Stimulated activated CD4-positive, alpha-beta T cell treated with anti-CD3 and anti-CD28 coated beads, TNF-alpha, amount 100 ng/mL, for 1 hour (primary cell): ENCODE data around the gene COL2A1.

Experiments used
- DNase-seq, 3 donors: peaks; one replicate each; pipeline ENCODE4 v3.0.0-alpha.2; 2020; ENCODE audit warnings: low read depth in 3 of 3, low spot score in 1 of 3

The COL2A1 gene

DNA sequence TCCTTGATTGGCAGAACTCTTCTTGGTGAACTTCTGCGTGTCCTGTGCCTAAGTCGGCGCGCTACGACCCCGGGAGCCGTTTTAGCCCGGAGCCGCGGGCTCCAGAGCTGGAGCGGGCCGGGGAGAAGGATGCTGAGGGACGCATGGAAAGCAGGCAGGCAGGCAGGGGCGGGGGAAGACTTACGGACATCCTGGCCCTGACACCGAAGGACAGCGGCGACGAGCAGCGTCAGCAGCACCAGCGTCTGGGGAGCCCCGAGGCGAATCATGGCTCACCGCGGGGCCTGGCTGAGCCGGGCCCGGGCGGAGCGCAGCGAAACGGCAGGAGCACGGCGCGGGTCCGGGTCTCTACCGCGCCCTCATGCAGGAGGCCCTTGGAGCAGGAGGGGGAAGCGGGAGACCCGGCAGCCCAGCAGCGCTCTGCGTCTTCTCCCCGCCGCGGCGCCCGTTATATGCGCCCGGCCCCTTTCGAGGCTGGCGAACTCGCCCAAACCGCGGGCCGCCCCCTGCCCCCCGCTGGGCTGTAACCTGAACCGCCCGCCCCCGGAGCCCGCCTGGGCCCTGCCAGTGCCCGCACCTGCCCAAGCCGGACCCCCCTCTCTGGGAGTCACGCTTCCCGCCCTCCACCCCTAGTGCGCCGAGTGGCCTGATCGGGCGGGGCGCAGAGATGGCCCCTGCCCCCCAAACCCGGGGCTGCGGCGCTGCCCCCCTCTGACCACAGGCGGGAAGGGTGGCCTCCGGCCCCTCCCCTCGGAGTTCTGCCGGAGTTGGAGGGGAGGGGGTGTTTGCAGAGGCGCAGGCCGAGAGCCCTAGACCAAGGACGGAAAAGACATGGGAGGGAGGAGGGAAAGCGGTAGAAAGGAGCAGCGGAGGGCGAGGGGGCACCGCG lies at the start of gene COL2A1:
TSS of gene COL2A1 (minus strand) at position 424 of the 889 bp plus-strand sequence. CDS start at position 269, 155 bp downstream.
- no peak for DNase-seq

DNA sequence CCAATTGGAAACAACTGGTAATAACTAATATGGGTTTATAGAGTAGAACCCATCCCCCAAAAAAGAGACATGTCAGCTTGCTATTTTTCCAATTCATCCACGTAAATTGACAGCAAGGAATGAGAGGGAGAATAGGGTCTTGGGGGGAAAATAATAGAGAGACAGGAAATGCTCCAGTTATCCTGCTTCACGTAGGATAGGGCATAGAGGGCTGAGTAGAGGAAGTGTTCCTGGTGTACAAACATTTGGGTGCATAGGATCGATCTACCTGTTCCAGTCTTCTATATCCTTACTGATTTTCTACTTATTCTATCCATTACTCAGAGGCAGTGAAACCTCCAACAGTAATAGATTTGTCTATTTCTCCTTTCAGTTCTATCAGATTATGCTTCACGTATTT lies 49.6 kb upstream of the COL2A1 start:
- no peak for DNase-seq

GRCh38 chr12:48053122-48053521 lies 48.8 kb upstream of the COL2A1 start:
- no peak for DNase-seq

DNA sequence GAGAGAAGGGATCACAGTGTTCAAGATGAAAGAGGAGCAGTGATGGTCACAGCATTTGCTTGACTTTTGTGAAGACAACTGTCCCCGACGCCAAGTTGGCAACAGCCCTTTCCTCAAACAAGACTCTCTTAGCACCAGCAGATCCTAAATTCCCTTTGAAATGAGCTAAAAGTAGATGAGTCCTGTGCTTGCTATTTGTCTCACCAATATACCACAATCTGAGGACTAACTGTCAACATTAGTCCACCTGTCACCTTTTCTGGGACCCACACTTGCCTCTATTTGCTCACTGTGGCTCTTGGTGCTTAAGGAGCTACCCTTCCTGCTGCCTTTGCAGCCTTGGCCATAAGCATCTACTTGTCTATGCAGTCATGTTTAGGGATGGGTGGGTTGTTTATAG lies 47.4 kb upstream of the COL2A1 start:
- DNase-seq = no peak

GRCh38 chr12:48050174-48050573 lies 45.9 kb upstream of the COL2A1 start:
- no peak for DNase-seq

- no peak for DNase-seq
Measured at GRCh38 chr12:48045965-48046518, 41.8 kb upstream of the COL2A1 start.

DNA sequence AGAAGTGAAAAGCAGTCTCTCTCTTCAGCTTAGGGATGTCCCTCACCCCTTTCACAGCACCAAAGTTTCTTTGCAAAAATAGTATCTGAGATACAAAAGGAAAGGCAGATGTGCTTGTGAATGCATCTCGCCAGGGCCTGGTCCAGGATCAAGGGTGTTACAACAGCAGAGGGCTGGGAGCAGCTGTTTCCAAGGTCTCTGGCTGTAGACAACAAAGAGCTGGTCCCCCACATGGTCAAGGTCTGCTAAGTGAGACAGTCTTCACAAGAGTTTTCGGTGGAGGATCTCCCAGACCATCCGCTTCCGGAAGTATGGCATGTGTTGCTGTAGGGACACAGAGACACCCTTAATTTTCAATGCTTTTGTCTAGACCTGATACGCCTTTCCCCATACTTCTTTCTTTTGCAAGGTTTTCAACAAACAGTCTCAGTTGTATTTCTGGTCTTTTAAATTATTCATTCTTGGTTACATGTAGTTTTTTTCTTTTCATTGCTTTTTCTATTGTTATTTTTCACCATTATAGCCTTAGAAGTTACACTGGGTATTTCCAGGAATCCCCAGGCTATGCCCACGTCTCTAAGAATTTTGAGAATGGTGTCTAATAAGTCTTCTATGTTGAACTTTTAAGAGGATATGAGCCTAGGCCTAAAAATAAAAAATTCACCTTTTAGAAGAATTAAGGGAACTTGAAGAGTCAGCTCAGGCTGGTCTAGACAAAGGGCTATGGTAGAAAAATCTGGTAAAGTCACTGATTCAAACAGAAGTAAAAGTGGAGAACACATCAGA lies 41.0 kb upstream of the COL2A1 start:
- DNase-seq = no peak

DNA sequence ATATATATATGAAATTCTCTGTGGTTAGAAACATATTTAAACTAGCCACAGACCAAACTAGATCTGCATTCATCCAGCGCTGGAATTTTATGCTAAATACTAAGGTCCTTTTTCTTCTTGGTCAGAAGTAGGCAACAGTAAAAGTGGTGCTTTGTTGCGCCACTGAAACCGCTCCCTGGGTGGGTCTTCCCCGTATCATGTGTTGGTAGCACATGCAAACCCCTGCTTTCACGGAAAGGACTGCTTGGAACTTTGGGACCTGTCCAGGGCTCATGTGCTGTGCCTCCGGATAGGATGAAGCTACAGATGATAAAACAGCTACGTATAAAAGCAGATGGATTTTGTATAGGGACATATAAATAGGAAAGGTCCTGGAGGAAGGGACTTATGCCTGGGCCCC lies 40.1 kb upstream of the COL2A1 start:
- no peak for DNase-seq

GRCh38 chr12:48043771-48044170 lies 39.5 kb upstream of the COL2A1 start:
- DNase-seq = no peak

DNA sequence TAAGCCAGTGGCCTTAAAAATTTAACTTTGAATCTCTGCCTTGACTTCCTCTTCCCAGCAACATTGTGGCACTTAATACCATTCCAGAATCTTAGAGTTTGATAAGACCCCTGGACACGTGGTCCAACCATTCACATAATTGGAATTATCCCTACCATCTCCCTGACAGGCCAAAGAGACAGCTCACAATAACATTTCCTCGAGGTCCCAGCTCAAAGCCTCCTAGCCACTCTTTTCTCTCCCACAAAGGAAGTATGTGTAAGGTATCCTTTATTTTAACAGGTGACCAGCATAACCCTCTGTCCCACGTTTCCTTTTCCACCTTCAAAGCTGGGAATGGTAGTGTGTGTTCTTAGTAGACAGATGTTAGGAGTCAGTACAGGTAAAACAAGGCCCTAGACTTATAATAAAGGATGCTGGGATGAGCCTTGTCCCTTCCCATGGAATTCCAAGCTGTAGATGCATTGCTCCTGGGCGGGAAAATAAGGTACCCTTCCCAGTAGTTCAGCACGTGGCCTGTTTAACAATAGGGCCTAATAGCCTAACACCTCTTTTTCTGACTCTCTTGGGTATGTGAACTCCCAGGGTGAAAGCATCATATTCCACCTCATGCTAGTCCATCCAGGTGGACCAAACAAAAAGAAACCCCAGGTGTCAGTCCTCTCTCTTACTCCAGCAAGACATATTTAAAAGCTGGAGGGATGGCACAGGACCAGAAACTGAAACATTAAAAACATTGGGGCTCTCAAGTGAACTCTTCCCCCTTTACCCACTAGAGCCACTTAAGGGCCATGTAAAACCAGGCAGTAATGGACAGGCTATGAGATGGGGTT lies 37.5 kb upstream of the COL2A1 start:
- no peak for DNase-seq

GRCh38 chr12:48040354-48040753 lies 36.1 kb upstream of the COL2A1 start:
- no peak for DNase-seq

- no peak for DNase-seq
Measured at GRCh38 chr12:48039151-48039550, 34.9 kb upstream of the COL2A1 start.

GRCh38 chr12:48038085-48038484 lies 33.8 kb upstream of the COL2A1 start:
- no peak for DNase-seq

GRCh38 chr12:48037267-48037915 lies 33.1 kb upstream of the COL2A1 start:
- DNase-seq = no peak

GRCh38 chr12:48036818-48037217 lies 32.5 kb upstream of the COL2A1 start:
- DNase-seq = no peak

DNA sequence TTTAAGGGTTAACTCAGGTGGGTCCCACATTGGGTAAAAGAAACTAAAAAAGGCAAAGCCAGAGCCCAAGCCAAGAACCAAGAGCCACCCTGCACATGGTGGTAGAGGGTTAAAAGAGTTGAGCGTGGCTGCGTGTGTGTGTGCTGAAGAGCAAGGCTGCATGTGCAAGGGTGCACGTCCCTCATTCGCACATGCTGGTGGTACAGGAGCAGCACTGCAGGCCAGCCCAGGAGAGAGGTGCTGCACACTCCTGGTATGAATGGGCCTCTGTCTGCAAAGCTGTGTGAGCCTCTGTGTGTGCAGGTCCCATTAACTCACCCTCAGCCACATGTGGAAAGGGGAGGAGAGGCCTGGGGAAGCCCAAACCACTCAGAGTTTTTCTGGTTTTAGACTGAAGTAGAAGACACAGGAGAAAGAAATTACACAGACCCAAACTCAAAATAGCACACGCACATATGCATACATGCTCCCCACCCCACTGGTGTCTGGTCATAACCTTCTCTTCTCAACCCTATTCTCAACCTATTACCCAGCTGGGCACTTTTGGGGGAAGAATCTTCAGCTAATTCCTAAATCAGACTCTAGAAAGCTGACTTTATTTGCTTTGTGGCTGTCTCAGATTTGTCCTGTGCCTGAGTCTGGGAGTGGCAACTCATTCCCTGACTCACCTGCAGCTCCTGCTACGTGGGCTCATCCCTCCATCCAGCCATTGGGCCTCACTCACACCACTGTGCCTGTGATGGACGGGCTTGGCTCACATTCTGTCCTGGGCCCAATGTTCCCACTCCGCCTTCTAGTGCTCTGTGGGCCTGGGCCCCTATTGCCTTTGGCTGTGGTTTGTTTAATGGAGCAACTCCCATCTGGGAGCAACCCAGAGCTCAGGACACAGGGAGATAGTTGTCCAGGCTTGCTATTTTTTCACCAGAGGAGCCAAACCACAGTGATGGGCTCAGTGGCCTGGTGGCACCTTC lies 30.8 kb upstream of the COL2A1 start:
- DNase-seq = no peak

- DNase-seq = no peak
Measured at GRCh38 chr12:48033451-48033850, 29.2 kb upstream of the COL2A1 start.

DNA sequence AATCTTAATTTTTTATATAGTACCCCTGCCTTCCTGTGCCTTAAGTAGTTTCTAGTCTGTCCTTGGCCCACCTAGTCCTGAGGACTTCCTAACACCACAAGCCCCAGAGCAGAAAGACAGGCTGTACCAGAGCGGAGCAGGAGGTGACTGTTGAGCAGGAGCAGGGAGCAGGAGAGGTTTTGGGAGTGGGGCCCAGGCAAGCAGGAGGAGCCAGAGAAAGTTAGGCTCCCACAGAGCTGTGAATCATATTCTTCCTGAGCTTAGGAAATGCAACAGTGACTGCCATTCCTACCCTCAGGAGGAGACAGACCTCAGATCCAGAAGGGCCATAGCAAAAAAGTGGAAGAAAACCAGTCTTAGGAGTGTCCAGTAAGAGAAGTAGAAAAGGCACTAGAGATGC lies 28.3 kb upstream of the COL2A1 start:
- DNase-seq = no peak
